Panc1 (cell line): ENCODE measurements around the gene GBA3. TPM values are rescaled to one million over a fixed set of nuclear protein-coding genes. Genes with fewer than 3 reads are reported as not detected.

Experiments
- ATAC-seq: fragments of 200-7000 bp; cut with Tn5 transposase; 2 replicates; pipeline ENCODE4 v1.9.1; 2020; ENCODE audit warnings: mild to moderate bottlenecking, moderate library complexity
- BruUV-seq: library from RNA; stranded (reverse); fragments of 400-500 nt; replicated peaks from 2 replicates; lab custom pipeline; 2021; lab: Mats Ljungman, UMichigan
- CTCF ChIA-PET: fragments of 300-600 bp; sonication (Branson Sonifier 250); formaldehyde crosslinking; loops from one replicate; lab custom pipeline; 2022; ENCODE audit warnings: antibody characterized with exemption; lab: Charles Lee
- POLR2A ChIA-PET: fragments of 300-600 bp; sonication (Branson Sonifier 250); formaldehyde crosslinking; loops from one replicate; lab custom pipeline; 2022; ENCODE audit warnings: antibody characterized with exemption; lab: Charles Lee
- DNase-seq: peaks from one replicate; pipeline ENCODE4 v3.0.0-alpha.2; 2010; ENCODE audit warnings: low read depth, low spot score
- H3K27ac ChIP-seq: 2 replicates; pipeline ENCODE4 v1.5.1; 2011; ENCODE audit warnings: mild to moderate bottlenecking, low read length, inconsistent platforms
- H3K27me3 ChIP-seq: fragments of 200-500 bp; sonication (Bioruptor generic); 2 replicates; pipeline ENCODE4 v1.6.0; 2014; ENCODE audit warnings: low read length, inconsistent platforms; ENCODE audit not compliant: control insufficient read depth, insufficient read depth
- H3K36me3 ChIP-seq: fragments of 200-500 bp; sonication (Bioruptor generic); 2 replicates; pipeline ENCODE4 v1.5.1; 2014; ENCODE audit warnings: inconsistent platforms, mild to moderate bottlenecking, low read length, moderate library complexity; ENCODE audit not compliant: control insufficient read depth, insufficient read depth
- H3K4me1 ChIP-seq: 2 replicates; pipeline ENCODE4 v1.5.1; 2011; ENCODE audit warnings: inconsistent platforms, mild to moderate bottlenecking, low read length, moderate library complexity; ENCODE audit not compliant: control insufficient read depth, insufficient read depth
- H3K4me3 ChIP-seq, 2 experiments: 2 replicates each; pipeline ENCODE4 v1.5.1; 2011 to 2012; ENCODE audit warnings: low read depth in 2 of 2, low read length in 2 of 2, mild to moderate bottlenecking in 2 of 2, inconsistent platforms in 1 of 2, moderate library complexity in 1 of 2
- H3K9me3 ChIP-seq: fragments of 200-500 bp; sonication (Bioruptor generic); 2 replicates; pipeline ENCODE4 v1.5.1; 2014; ENCODE audit warnings: low read depth, mild to moderate bottlenecking, inconsistent platforms, low read length, moderate library complexity; ENCODE audit not compliant: control insufficient read depth, insufficient read depth
- POLR2AphosphoS5 ChIP-seq: IDR thresholded peaks from 2 replicates; pipeline ENCODE4 v1.6.1; 2012; ENCODE audit warnings: mild to moderate bottlenecking, low read depth, low read length, moderate library complexity
- SIN3A ChIP-seq: IDR thresholded peaks from 2 replicates; pipeline ENCODE4 v1.6.1; 2012; ENCODE audit warnings: low read depth, mild to moderate bottlenecking, low read length, moderate library complexity, borderline replicate concordance; ENCODE audit not compliant: insufficient read depth
- TCF7L2 ChIP-seq: IDR thresholded peaks from 2 replicates; pipeline ENCODE4 v1.6.1; 2011; ENCODE audit warnings: mild to moderate bottlenecking, low read depth, low read length, inconsistent platforms
- in situ Hi-C: cut with HindIII; loops from 2 replicates; pipeline ENCODE4 v1.10.0; 2016; ENCODE audit warnings: low sequenced_read_pairs, low pct_unique_long_range_greater_than_20kb
- intact Hi-C: fragments of 100-400 bp; cut with micrococcal nuclease; formaldehyde crosslinking; loops from one replicate; pipeline ENCODE4 v1.10.0; 2022; ENCODE audit not compliant: unreplicated experiment
- total RNA-seq: library from RNA; stranded (reverse); gene quantifications from one replicate; pipeline ENCODE4 v1.2.1, GENCODE V29; 2021; ENCODE audit not compliant: unreplicated experiment
- TF ChIP-seq, protein P1 (sequence below), 2 experiments: IDR thresholded peaks; 2 replicates each; pipeline ENCODE4 v1.6.1; 2011 to 2012; ENCODE audit warnings: low read depth in 2 of 2, control low read depth in 1 of 2, low read length in 1 of 2, mild to moderate bottlenecking in 1 of 2, moderate library complexity in 1 of 2; ENCODE audit not compliant: insufficient read depth in 1 of 2
- TF ChIP-seq, protein P2 (sequence below): fragments of 450-650 bp; IDR thresholded peaks from 2 replicates; pipeline ENCODE4 v1.5.1; 2017; ENCODE audit warnings: mild to moderate bottlenecking

GBA3 gene
- total RNA-seq, 1 experiment from 2014 or later: not detected

DNA sequence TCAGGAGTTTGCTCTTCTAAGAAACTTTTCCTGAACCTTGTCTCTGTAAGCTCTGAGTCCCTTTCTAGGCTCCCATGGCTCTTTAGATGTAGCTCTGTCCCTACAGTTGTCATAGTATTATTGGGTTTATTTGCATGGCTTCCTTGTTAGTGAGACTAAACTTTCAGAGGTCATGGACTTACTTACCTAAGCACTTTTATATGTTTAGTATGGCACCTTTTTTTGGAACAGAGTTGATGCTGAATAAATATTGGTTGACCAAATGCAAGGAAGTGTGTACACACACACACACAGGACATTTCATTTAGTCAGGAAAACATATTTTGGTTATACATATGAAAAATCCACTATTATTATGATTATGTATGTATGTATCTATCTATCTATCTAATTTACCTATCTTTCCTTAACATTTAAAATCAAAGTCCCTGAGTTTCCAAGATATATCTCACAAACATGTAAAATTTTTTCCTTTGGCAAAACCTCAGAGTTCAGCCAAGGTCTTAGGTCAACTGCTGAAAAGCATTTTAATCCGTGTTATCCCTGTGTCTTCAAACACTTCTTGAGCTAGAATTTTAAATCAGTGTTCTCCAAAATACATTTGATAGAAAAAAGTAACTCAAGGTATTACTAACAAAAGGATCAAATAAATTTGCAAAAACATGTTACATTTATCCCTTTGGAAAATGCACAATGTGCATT, 47.1 kb upstream of the GBA3 start:
- Histone ChIP-seq H3K4me1 (no peaks in the 10 kb centered on the region), H3K27ac (no peak overlapping the region), H3K9me3 (no peaks in the 10 kb centered on the region), H3K4me3 (no peak overlapping the region), H3K27me3 (no peaks in the 10 kb centered on the region), H3K36me3 (no peaks in the 10 kb centered on the region)
- CTCF ChIA-PET: no interaction called here
- intact Hi-C loops (no loop called here), in situ Hi-C loops (no loop called here)
- DNase-seq: no peak
- POLR2A ChIA-PET: no interaction called here
- BruUV-seq: no TSS peak
- ATAC-seq: no peak
- no peak for TF ChIP-seq POLR2AphosphoS5
- TF ChIP-seq, protein P1, sequence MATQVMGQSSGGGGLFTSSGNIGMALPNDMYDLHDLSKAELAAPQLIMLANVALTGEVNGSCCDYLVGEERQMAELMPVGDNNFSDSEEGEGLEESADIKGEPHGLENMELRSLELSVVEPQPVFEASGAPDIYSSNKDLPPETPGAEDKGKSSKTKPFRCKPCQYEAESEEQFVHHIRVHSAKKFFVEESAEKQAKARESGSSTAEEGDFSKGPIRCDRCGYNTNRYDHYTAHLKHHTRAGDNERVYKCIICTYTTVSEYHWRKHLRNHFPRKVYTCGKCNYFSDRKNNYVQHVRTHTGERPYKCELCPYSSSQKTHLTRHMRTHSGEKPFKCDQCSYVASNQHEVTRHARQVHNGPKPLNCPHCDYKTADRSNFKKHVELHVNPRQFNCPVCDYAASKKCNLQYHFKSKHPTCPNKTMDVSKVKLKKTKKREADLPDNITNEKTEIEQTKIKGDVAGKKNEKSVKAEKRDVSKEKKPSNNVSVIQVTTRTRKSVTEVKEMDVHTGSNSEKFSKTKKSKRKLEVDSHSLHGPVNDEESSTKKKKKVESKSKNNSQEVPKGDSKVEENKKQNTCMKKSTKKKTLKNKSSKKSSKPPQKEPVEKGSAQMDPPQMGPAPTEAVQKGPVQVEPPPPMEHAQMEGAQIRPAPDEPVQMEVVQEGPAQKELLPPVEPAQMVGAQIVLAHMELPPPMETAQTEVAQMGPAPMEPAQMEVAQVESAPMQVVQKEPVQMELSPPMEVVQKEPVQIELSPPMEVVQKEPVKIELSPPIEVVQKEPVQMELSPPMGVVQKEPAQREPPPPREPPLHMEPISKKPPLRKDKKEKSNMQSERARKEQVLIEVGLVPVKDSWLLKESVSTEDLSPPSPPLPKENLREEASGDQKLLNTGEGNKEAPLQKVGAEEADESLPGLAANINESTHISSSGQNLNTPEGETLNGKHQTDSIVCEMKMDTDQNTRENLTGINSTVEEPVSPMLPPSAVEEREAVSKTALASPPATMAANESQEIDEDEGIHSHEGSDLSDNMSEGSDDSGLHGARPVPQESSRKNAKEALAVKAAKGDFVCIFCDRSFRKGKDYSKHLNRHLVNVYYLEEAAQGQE (IDR thresholded peaks at IDR 0.05; ENCODE audit: insufficient read depth in 1 of 2, low read depth in 2 of 2, low read length in 1 of 2): no peak
- TF ChIP-seq, protein P2, sequence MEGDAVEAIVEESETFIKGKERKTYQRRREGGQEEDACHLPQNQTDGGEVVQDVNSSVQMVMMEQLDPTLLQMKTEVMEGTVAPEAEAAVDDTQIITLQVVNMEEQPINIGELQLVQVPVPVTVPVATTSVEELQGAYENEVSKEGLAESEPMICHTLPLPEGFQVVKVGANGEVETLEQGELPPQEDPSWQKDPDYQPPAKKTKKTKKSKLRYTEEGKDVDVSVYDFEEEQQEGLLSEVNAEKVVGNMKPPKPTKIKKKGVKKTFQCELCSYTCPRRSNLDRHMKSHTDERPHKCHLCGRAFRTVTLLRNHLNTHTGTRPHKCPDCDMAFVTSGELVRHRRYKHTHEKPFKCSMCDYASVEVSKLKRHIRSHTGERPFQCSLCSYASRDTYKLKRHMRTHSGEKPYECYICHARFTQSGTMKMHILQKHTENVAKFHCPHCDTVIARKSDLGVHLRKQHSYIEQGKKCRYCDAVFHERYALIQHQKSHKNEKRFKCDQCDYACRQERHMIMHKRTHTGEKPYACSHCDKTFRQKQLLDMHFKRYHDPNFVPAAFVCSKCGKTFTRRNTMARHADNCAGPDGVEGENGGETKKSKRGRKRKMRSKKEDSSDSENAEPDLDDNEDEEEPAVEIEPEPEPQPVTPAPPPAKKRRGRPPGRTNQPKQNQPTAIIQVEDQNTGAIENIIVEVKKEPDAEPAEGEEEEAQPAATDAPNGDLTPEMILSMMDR: no peak
- TF ChIP-seq SIN3A: no peak
- no peak for TF ChIP-seq TCF7L2

DNA sequence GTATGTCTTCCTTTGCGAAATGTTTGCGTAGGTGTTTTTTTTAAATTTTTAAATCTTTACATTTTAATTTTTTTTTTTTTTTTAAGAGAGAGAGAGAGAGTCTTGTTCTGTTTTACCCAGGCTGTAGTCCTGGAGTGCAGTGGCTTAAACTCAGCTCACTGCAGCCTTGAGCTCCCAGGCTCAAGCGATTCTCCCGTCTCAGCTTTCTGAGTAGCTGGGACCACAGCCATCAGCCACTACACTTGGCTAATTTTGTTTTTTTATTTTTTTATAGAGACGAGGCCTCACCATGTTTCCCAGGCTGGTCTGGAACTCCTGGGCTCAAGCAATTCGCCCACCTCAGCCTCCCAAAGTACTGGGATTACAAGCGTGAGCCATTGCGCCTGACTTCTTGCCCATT, 43.7 kb upstream of the GBA3 start:
- H3K4me1 ChIP-seq: no peaks in the 10 kb centered on the region
- no peaks in the 10 kb centered on the region for H3K36me3 ChIP-seq
- in situ Hi-C loops: no loop called here
- no peaks in the 10 kb centered on the region for H3K27me3 ChIP-seq
- ATAC-seq: no peak
- no peak overlapping the region for H3K27ac ChIP-seq
- BruUV-seq: no TSS peak
- TF ChIP-seq SIN3A (no peak), TCF7L2 (no peak), POLR2AphosphoS5 (no peak)
- TF ChIP-seq, protein P1 (IDR thresholded peaks at IDR 0.05; ENCODE audit: insufficient read depth in 1 of 2, low read depth in 2 of 2, low read length in 1 of 2): no peak
- TF ChIP-seq, protein P2: no peak
- no peak for DNase-seq
- no peaks in the 10 kb centered on the region for H3K9me3 ChIP-seq
- intact Hi-C loops: no loop called here
- ChIA-PET CTCF (no interaction called here), POLR2A (interaction anchor here (0.6 kb wide), 1 partner anchor 54 kb away, joined by 3 read pairs; no protein-coding TSS in a partner anchor)
- no peak overlapping the region for H3K4me3 ChIP-seq
